Measurements from ENCODE around the gene GPX4.

The GPX4 gene

GRCh38 chr19:1154731-1155351 is 51.0 kb downstream of the GPX4 start:
- DNase-seq = no peak

- DNase-seq = no peak
These were observed 51.8 kb downstream of the GPX4 start for GRCh38 chr19:1155352-1156304.
